ENCODE measurements around the gene CD81.

- TF ChIP-seq CTCF (IDR thresholded peaks at IDR 0.05 in 2 of 3, conservative IDR thresholded peaks at IDR 0.05 in 1 of 3; ENCODE audit: insufficient read depth in 2 of 3, low read depth in 1 of 3, low read length in 3 of 3) (no peak), IRF9 (tag; IDR thresholded peaks at IDR 0.05) (no peak)
Measured at GRCh38 chr11:2426221-2426620, 49.1 kb downstream of the CD81 start.
